Fibroblast of lung (primary cell): Measurements from ENCODE around the gene CAMTA1. TPM values are rescaled to one million over a fixed set of nuclear protein-coding genes. Genes with fewer than 3 reads are reported as not detected.

Source experiments
- DNase-seq, 2 donors: peaks; one replicate each; pipeline versions ENCODE4 v3.0.0 to v3.0.0-alpha.2; 2010; ENCODE audit warnings: low read depth in 2 of 2
- H2AFZ ChIP-seq: 2 replicates; pipeline ENCODE4 v1.5.1; 2012; ENCODE audit warnings: low read length, control low read depth, inconsistent platforms
- H3K27ac ChIP-seq: 2 replicates; pipeline ENCODE4 v1.5.1; 2011; ENCODE audit warnings: low read length, control low read depth; ENCODE audit not compliant: insufficient read depth
- H3K27me3 ChIP-seq: 2 replicates; pipeline ENCODE4 v1.5.1; 2011; ENCODE audit warnings: mild to moderate bottlenecking, low read length; ENCODE audit not compliant: control insufficient read depth, insufficient read depth
- H3K36me3 ChIP-seq: 2 replicates; pipeline ENCODE4 v1.5.1; 2011; ENCODE audit warnings: low read length; ENCODE audit not compliant: control insufficient read depth, insufficient read depth
- H3K4me1 ChIP-seq: 2 replicates; pipeline ENCODE4 v1.5.1; 2011; ENCODE audit warnings: low read length; ENCODE audit not compliant: control insufficient read depth, insufficient read depth; ENCODE audit errors: extremely low read depth
- H3K4me2 ChIP-seq: 2 replicates; pipeline ENCODE4 v1.5.1; 2011; ENCODE audit warnings: low read length, control low read depth; ENCODE audit not compliant: insufficient read depth; ENCODE audit errors: extremely low read depth
- H3K4me3 ChIP-seq, 4 experiments: fragments of 200-600 bp in 1 of 4; sonication (generic) in 1 of 4; replicated peaks in 1 of 4; 2 replicates each; pipeline ENCODE4 v1.5.1; 2011 to 2016; ENCODE audit warnings: low read length in 4 of 4, low read depth in 3 of 4, mild to moderate bottlenecking in 3 of 4, control low read depth in 2 of 4, inconsistent platforms in 1 of 4, mixed read lengths in 1 of 4; ENCODE audit not compliant: insufficient read depth in 1 of 4; ENCODE audit errors: control extremely low read depth in 1 of 4
- H3K79me2 ChIP-seq: 2 replicates; pipeline ENCODE4 v1.5.1; 2012; ENCODE audit warnings: mild to moderate bottlenecking, low read length, inconsistent platforms; ENCODE audit not compliant: control insufficient read depth, insufficient read depth
- H3K9ac ChIP-seq: 2 replicates; pipeline ENCODE4 v1.5.1; 2011; ENCODE audit warnings: mild to moderate bottlenecking, low read length, control low read depth; ENCODE audit not compliant: insufficient read depth
- H3K9me3 ChIP-seq: 2 replicates; pipeline ENCODE4 v1.5.1; 2012; ENCODE audit warnings: low read depth, low read length; ENCODE audit not compliant: control insufficient read depth, insufficient read depth
- H4K20me1 ChIP-seq: 2 replicates; pipeline ENCODE4 v1.5.1; 2011; ENCODE audit warnings: low read length; ENCODE audit not compliant: control insufficient read depth, insufficient read depth; ENCODE audit errors: extremely low read depth
- EZH2 ChIP-seq: IDR thresholded peaks from 2 replicates; pipeline ENCODE4 v1.5.1; 2012; ENCODE audit warnings: low read length, control low read depth, mild to moderate bottlenecking; ENCODE audit errors: missing control alignments
- polyA plus RNA-seq, 2 donors: library from polyadenylated mRNA; depleted of rRNA in 1 of 2; stranded (reverse) in 1 of 2; unstranded in 1 of 2; fragments of >200 nt; gene quantifications; 2 replicates each; pipeline ENCODE4 v1.2.1, GENCODE V29; 2011 to 2012; ENCODE audit warnings: missing spikeins in 1 of 2
- total RNA-seq: library from RNA; depleted of rRNA; stranded (reverse); fragments of >200 nt; gene quantifications from 2 replicates; pipeline ENCODE4 v1.2.1, GENCODE V29; 2014
- TF ChIP-seq, protein P1 (sequence below), 2 donors: IDR thresholded peaks in 1 of 2; conservative IDR thresholded peaks in 1 of 2; 1 replicate in 1 of 2; 2 replicates in 1 of 2; pipeline ENCODE4 v1.5.1; 2011 to 2012; ENCODE audit warnings: low read length in 2 of 2, control low read depth in 1 of 2, inconsistent platforms in 1 of 2, low read depth in 1 of 2, mild to moderate bottlenecking in 1 of 2

The CAMTA1 gene
- total and polyA plus RNA-seq, 2 donors (not counting 1 experiment from before 2014, with no cell fraction given), result 47.6 to 86.0 TPM

DNA sequence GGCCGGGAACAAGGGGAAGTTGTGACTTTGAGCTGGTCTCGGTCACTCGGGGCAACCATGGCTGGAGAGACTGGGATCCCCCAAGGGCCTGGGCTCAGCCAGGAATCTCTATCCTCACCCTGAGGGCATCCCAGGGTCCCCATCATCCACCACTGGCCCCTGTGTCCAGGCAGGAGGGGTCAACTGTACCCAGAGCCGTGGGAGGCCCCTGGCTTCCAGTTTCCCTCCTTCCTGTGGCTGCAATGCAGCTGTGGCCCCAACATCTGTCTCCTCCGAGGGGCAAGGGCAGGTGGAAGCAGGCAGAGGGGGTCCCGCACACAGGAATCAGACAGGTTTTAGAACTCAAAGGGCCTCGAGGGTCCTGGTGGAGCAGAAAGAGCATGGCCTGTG lies 653.1 kb downstream of the CAMTA1 start:
- DNase-seq, result no peak
- no peaks in the 10 kb centered on the region for H3K27me3 ChIP-seq
- H3K9ac ChIP-seq, result no peak overlapping the region
- H3K4me3 ChIP-seq, result no peak overlapping the region
- H3K4me1 ChIP-seq, result no peaks in the 10 kb centered on the region
- no peaks in the 10 kb centered on the region for H3K79me2 ChIP-seq
- H3K9me3 ChIP-seq, result no peaks in the 10 kb centered on the region
- H3K27ac ChIP-seq, result no peak overlapping the region
- no peaks in the 10 kb centered on the region for H4K20me1 ChIP-seq
- H3K36me3 ChIP-seq, result no peaks in the 10 kb centered on the region
- TF ChIP-seq, protein P1, sequence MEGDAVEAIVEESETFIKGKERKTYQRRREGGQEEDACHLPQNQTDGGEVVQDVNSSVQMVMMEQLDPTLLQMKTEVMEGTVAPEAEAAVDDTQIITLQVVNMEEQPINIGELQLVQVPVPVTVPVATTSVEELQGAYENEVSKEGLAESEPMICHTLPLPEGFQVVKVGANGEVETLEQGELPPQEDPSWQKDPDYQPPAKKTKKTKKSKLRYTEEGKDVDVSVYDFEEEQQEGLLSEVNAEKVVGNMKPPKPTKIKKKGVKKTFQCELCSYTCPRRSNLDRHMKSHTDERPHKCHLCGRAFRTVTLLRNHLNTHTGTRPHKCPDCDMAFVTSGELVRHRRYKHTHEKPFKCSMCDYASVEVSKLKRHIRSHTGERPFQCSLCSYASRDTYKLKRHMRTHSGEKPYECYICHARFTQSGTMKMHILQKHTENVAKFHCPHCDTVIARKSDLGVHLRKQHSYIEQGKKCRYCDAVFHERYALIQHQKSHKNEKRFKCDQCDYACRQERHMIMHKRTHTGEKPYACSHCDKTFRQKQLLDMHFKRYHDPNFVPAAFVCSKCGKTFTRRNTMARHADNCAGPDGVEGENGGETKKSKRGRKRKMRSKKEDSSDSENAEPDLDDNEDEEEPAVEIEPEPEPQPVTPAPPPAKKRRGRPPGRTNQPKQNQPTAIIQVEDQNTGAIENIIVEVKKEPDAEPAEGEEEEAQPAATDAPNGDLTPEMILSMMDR (conservative IDR thresholded peaks at IDR 0.05 in 1 of 2, IDR thresholded peaks at IDR 0.05 in 1 of 2; ENCODE audit: low read depth in 1 of 2, low read length in 2 of 2), result no peak
- no peak overlapping the region for H3K4me2 ChIP-seq
- no peak overlapping the region for H2AFZ ChIP-seq

DNA sequence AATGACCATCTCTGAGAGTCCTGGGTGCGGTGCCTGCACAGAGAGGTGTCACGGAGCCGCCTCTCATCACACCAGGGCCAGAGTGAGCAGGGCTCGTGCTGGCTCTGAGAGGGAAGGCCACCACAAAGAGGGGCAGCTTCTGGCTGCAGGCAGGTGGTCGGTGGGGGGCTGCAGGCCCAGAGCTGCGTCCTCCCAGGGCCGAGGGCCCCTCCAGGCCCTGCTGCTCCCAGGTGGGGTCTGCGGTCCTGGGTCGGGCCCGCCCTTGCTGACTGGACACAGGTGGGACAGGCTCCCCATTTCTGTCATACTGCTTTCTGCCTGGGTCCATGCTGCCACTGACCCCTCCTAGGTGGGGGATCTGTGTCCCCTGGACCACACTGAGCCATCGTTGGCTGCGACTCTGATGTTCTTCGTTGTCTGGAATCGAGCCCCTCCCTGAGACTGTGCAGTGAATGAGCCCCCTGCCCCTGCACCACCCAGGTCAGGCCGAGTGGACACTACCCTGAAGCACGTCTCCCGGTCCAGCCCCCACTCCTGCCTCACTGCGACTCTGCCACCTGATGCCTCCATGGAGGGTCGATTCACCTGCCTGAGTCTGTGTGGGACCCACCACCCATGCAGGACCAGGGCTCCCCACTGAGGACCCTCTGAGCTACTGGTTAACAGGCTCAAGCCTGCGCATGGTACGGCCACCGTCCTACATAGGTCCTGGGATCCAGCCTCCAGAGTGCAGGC lies 653.8 kb downstream of the CAMTA1 start:
- Histone ChIP-seq H2AFZ (no peak overlapping the region), H3K27ac (no peak overlapping the region), H3K4me1 (no peaks in the 10 kb centered on the region), H3K4me2 (no peak overlapping the region), H3K9me3 (no peaks in the 10 kb centered on the region), H3K4me3 (no peak overlapping the region), H3K79me2 (no peaks in the 10 kb centered on the region), H3K27me3 (no peaks in the 10 kb centered on the region), H3K9ac (no peak overlapping the region), H4K20me1 (no peaks in the 10 kb centered on the region), H3K36me3 (no peaks in the 10 kb centered on the region)
- no peak for DNase-seq
- no peak for TF ChIP-seq EZH2
- TF ChIP-seq, protein P1 (conservative IDR thresholded peaks at IDR 0.05 in 1 of 2, IDR thresholded peaks at IDR 0.05 in 1 of 2; ENCODE audit: low read depth in 1 of 2, low read length in 2 of 2), result no peak

DNA sequence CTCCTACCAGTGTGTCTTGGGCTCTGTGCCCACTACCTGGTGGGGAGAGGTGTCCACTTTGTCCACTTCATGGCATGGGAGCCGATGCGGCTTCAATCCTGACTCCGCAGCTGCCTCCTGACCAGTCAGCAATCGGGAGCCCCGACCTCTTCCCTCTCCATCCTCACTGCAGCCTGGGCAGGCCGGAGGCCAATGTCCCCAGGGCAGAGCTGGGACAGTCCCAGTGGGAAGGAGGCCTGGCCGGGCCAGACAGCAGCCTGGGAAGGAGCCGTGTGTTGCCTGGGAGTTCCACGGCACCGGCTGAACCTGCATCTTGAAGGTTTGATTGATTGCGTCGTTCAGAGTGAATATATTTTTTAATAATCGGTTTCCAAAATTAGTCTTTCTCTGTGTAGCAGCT lies 654.9 kb downstream of the CAMTA1 start:
- H3K27ac ChIP-seq, result no peak overlapping the region

More for the DNA sequence above, 654.9 kb downstream of the CAMTA1 start:
- no peak overlapping the region for H3K4me2 ChIP-seq
- no peaks in the 10 kb centered on the region for H3K9me3 ChIP-seq
- H3K27me3 ChIP-seq, result no peaks in the 10 kb centered on the region
- no peak overlapping the region for H3K4me3 ChIP-seq
- no peak overlapping the region for H2AFZ ChIP-seq
- DNase-seq, result no peak
- H3K9ac ChIP-seq, result no peak overlapping the region
- no peaks in the 10 kb centered on the region for H4K20me1 ChIP-seq
- no peaks in the 10 kb centered on the region for H3K4me1 ChIP-seq
- H3K79me2 ChIP-seq, result no peaks in the 10 kb centered on the region
- H3K36me3 ChIP-seq, result no peaks in the 10 kb centered on the region
- TF ChIP-seq, protein P1 (conservative IDR thresholded peaks at IDR 0.05 in 1 of 2, IDR thresholded peaks at IDR 0.05 in 1 of 2; ENCODE audit: low read depth in 1 of 2, low read length in 2 of 2), result no peak
- TF ChIP-seq EZH2, result no peak
